Measurements from ENCODE around the gene SLC39A1.
A peak's percentile ranks its signal among the peaks of the same experiment; 100 is the strongest.
"Not testable (repeated sequence)": the region's sequence is repeated elsewhere in the genome, so short reads cannot be mapped to it uniquely, and the experiment has no call there.

Gene SLC39A1

GRCh38 chr1:153963030-153963849 is at the start of gene SLC39A1:
TSS of gene SLC39A1 (minus strand) at chr1:153963537. CDS start at chr1:153962715, 822 bp downstream.
- DNase-seq = peak; percentile 97 to 98

DNA sequence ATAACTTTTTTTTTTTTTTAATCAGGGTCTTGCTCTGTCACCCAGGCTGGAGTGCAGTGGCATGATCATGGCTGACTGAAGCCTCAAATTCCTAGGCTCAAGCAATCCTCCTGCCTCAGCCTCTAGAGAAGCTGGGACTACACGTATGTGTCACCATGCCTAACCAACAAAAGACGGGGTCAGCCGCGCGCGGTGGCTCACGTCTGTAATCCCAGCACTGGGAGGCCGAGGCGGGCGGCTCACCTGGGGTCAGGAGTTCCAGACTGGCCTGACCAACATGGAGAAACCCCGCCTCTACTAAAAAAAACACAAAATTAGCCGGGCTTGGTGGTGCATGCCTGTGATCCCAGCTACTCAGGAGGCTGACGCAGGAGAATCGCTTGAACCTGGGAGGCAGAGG is 49.2 kb upstream of the SLC39A1 start:
- DNase-seq = not testable (repeated sequence)

DNA sequence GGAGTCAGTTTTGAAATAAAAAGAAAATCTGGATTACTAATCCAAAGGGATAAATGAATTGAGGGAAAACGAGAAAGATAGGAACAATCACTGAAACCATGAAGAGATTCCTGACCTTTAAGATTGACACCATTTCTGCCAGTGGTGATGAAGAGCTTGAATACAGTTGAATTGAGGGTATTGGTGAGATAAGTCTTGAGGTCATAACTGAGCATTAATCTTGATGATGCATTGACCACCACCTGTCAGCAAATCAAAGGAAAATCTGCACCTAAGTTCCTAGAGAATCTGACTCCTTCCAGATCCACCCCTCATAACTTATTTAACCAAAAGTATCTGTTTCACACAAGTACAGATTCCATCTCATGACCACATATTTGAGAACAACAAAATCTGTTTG is 48.8 kb upstream of the SLC39A1 start:
- DNase-seq = no peak

DNA sequence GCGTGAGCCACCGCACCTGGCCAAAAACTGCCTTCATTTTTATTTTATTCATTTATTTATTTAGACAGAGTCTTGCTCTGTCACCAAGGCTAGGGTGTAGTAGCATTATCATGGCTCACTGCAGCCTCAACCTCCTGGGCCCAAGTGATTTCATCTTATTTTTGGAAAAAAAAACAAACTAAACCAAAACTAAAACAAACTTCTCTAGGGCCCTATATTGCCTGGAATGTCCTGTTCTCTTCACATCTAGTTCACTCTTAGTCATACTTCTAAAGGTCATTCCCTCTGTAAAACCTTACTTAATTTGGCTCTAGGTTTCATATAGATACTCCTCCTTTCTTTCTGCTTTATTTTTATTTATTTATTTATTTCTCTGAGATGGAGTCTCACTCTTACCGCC is 42.8 kb upstream of the SLC39A1 start:
- no peak for DNase-seq

DNA sequence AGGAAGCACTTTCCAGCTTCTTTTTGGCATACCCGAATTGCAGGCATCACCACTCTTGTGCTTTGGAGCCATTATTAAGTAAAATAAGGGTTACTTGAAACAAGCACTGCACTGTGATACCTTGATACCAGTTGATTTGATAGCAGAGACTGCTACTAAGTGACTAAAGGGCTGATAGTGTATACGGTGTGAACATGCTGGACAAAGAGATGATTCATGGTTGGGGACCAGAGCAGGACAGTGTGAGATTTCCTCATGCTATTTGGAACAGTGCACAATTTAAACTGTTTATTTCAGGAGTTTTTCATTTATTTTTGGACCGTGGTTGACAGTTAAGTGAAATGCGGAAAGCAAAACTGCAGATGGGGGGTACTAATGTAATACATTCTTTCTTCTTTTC is 37.1 kb upstream of the SLC39A1 start:
- DNase-seq = no peak

GRCh38 chr1:153996882-153997281 is 33.5 kb upstream of the SLC39A1 start:
- not testable (repeated sequence) for DNase-seq

- no peak for DNase-seq
Observed at GRCh38 chr1:153995640-153996039, 32.3 kb upstream of the SLC39A1 start.

GRCh38 chr1:153995202-153995601 is 31.9 kb upstream of the SLC39A1 start:
- no peak for DNase-seq

DNA sequence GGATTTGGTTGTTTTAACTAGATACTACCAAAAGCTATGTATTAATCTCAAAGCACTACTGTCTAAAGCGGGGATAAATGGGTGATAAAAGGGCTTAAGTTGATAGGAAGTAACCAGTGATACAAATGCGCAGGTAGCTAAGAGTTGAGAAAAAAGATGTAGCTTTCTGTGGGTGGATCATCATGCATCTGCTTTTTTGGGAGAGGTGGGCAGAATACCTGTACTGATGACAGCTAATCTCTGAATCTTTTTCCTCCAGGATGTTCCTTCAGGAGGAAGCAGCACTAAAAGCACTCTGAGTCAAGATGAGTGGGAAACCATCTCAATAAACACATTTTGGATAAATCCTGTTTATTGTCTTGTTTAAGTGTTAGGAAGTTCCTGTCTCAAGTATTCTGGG is 28.5 kb upstream of the SLC39A1 start:
- DNase-seq = no peak

DNA sequence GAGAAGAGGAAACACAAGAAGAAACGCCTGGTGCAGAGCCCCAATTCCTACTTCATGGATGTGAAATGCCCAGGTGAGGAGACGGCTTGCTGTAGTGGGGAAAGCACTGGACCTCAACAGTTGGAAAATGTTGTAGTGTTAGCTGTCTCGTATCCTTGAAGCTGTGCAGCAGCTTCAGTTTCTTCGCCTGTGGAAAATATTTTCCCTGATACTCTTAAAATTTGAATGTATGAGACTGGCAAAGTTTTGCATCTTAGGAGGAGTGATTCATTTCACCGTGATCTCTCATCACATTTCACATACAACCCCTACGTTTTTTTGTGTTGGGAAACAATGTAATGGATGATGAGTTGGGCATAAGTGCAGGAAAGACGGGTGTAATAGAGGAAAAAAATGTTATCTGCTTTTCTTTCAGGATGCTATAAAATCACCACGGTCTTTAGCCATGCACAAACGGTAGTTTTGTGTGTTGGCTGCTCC is 27.9 kb upstream of the SLC39A1 start:
- no peak for DNase-seq

GRCh38 chr1:153990468-153991150 is 27.3 kb upstream of the SLC39A1 start, which contains the start of gene RPS27:
TSS of gene RPS27 (plus strand) at chr1:153990762. CDS start at chr1:153990797, 35 bp downstream.
- DNase-seq = peak; percentile 99

DNA sequence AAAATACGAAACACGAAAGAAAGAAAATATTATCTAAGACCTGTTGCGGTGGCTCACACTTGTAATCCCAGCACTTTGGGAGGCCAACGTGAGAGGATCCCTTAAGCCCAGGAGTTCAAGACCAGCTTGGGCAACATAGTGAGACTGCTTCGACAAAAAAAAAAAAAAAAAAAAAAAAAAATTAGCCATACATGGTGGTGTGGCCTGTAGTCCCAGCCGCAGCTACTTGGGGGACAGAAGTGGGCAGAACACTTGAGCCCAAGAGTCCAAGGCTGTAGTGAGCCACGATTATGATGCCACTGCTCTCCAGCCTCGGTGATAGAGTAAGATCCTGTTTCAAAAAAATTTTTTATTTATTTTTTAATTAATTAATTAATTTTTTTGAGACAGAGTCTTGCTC is 24.3 kb upstream of the SLC39A1 start:
- DNase-seq = no peak

GRCh38 chr1:153985941-153986761 is 22.8 kb upstream of the SLC39A1 start, which contains the start of gene RAB13:
TSS of gene RAB13 (minus strand) at chr1:153986339. CDS start at chr1:153986236, 103 bp downstream.
- DNase-seq = peak; percentile 82 to 93

DNA sequence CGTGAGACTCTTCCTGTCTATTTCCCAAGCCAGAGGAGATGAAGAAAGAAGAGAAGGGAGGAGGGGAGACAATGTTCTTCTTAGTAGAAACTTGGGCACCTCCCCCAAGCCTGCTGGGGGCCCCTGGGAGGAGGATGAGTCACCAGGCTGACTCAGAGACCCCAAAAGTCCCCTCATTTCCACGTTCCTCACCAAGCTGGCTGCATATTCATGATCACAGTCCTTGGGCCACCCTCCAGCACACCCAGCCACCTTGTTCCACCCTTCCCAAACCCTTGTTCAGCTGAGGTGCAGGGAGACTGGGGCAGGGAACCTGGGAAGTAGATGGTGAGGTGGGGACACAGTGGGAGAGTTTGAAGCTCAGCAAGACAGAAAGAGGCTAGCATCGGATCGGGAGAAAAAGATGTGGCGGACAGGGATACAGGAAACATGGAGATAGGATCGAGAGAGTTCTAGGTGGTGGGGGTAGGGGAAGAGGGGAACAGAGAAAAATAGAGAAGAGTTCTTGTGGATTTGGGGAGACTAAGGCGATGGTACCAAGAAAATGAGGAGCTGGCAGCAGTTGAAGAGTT is 22.1 kb upstream of the SLC39A1 start:
- no peak for DNase-seq

DNA sequence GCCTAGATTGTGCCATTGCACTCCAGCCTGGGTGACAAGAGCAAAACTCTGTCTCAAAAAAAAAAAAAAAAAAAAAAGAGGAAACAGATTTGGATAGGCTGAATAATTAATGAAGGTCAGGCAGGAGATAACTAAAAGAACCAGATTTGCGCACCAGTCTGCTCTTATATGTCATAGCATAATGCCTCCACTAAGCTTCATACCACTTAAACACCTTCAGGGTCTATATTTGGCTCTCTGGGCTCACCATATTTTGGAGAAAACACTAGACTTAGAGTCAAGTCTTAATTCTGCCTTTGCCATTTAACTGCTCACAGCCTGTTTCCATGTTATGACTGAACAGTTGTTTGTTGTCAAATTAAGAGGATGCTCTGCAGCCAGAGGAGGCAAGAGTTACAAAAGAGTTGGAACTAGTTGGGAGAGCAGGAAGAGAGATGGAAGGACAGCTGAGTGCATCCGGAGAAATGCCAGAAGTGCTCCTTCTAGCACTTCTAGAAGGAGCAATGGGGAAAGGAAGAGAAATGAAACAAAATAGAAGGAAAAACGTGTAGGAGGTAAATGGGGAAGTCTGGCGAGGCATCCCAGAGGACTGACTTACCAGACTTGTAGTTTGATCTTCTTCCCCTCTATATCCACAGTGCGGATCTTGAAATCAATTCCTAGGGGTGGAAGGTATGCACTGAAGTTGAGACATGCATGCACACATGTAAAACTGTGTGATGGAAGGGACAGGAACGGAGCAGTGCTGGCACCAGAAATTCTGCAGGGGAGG is 21.0 kb upstream of the SLC39A1 start:
- no peak for DNase-seq

- not testable (repeated sequence) for DNase-seq
Observed at GRCh38 chr1:153981735-153982134, 18.4 kb upstream of the SLC39A1 start.

DNA sequence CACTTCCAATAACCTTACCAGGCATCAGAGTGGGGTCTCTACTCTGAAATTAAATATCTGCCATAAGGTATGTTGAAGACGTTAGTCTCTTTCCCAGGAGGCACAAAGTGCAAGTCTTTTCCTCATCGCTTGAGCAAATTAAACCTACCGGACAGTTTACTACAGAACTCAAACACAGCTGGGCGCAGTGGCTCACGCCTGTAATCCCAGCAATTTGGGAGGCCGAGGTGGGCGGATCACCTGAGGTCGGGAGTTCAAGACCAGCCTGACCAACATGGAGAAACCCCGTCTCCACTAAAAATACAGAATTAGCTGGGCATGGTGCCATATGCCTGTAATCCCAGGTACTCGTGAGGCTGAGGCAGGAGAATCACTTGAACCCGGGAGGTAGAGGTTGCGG is 15.8 kb upstream of the SLC39A1 start:
- DNase-seq = not testable (repeated sequence)

DNA sequence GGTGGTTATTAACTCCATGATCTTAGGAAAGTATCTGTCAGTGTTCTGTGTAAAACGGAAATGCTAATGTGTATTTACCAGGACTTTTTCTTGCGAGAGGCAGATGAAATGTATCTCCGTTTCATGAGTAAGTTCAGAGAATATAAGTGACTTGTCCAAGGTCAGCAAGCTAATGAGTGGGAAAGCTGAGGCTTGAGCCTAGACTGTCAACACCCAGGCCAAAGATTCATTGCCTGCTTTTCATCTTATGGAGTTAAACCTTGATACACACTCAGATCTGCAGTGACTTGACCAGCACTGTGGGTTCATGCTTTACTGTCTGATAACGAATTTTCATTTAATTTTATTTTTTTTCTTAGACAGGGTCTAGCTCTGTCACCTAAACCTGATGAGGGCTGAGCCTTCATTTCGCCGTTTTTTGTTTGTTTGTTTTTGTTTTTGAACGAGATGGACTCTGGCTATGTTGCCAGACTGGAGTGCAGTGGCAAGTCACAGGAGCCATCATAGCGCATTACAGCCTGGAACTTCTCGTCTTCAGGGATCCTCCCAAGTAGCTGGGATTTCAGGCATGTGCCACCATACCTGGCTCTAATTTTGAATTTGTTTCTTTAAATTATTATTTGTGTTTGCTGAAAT is 15.1 kb upstream of the SLC39A1 start:
- DNase-seq = no peak

DNA sequence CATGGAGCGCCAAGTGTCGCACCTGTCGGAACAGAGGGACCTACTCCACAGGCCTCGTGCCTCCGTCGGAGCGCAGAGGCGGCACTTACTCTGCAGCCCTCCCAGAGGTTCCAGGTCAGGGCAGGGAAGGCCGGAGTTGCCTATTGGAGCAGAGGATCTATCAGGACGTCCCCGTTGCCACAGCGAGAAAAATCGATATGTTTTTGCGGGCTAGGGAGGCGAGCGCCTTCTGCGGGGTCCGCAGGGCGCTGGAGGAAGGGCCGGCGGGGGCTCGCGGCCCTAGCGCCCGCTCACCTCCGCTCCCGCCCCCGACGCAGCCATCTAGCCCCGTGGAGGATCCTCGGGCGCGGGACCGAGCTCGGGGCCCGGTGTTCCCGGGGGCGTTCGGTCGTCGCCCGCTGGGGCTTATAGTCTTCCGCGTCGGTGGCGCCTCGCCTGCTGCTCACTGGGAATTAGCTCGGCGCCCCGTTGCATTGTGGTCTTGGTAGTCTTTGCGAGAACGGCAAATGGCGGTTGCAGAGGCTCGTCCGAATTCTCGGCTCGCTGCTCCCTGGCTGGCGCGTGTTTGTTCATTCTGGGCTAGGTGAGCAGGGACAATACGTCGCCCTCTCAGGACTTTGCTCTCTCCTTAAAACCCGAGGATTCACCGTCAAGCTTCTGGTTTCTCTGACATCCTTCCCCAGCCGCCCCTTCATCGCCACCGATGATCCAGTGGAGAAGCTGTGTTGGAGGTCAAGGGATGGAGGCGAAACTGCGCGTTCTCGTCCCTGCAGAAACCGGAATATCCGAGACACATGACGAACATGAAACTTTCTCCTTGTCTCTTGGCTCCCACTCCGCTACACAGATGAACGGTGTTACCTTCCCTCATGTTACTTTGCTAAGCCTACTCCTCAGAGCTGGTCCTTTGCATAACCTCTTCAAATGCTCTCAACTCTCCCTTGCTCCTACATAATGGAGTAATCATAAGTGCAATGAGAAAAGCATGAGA is 14.2 kb upstream of the SLC39A1 start, which contains the start of gene JTB:
JTB (minus strand) TSS at position 425 of the 991 bp plus-strand sequence; CDS start at position 3, 422 bp downstream.
- DNase-seq = peak; percentile 53 to 81

- DNase-seq = no peak
Observed at GRCh38 chr1:153976819-153977249, 13.5 kb upstream of the SLC39A1 start.
